ENCODE results near the gene STAT4.
A peak's percentile ranks its signal among the peaks of the same experiment; 100 is the strongest.
"Not testable (repeated sequence)": the region's sequence is repeated elsewhere in the genome, so short reads cannot be mapped to it uniquely, and the experiment has no call there.

Gene STAT4

GRCh38 chr2:191012845-191013681 is 137.7 kb downstream of the STAT4 start:
- no peak for DNase-seq

DNA sequence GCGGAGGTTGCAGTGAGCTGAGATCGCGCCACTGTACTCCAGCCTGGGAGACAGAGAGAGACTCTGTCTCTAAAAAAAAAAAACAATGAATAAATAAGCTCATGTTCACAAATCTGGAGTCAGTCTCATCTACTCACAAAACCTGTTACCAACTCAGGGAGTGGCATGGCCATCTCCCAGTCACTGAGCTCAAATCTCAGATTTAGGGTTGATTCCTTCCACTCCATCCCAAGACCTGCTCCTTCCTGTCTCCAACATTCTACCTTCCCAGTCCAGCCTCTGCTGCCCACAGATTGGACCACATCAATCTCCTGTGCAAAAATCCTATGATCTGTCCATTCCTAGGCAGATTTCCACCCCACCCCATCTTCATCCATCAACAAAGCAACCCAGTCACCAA is 138.4 kb downstream of the STAT4 start:
- DNase-seq, result no peak

DNA sequence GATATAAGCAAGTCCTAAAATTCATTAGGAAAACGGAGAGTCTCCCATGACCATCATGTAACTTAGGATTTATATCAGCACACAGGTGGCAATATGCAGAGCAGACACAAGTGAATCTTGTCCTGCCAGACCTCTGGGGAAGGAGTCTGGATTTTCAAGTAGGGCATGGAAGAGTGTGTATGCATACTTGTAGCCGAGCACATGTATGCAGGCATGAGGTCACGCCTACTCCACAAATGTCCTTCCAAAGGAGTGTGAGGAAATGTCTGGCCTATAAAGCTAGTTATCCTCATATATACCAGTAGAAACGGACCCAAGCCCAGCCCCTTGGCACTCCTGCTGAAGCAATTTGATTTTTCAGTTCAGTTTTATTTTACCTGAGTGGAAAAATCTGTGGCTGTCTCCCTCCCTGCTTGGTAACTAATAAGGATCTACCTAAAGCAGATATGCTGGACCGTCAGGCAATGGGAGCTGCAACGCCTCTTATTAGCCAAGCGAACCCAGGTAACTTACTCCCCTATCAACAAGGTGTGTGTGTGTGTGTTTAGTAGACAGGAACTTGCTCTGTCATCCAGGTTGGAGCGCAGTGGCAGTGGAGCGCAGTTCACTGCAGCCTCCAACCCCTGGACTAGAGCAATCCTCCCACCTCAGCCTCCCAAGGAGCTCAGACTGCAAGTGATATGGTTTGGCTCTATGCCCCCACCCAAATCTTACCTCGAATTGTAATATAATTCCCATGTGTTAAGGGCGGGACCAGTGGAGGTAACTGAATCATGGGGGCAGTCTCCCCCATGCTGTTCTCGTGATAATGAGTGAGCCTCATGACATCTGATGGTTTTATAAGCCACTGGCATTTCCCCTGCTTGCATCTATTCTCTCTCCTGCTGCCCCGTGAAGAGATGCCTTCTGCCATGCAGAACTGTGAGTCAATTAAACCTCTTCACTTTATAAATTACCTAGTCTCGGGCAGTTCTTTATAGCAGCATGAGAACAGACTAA is 139.6 kb downstream of the STAT4 start:
- DNase-seq, result no peak

GRCh38 chr2:191009541-191010374 is 141.0 kb downstream of the STAT4 start:
- no peak for DNase-seq

- DNase-seq, result no peak
Observed at GRCh38 chr2:191008286-191008685, 142.5 kb downstream of the STAT4 start.

DNA sequence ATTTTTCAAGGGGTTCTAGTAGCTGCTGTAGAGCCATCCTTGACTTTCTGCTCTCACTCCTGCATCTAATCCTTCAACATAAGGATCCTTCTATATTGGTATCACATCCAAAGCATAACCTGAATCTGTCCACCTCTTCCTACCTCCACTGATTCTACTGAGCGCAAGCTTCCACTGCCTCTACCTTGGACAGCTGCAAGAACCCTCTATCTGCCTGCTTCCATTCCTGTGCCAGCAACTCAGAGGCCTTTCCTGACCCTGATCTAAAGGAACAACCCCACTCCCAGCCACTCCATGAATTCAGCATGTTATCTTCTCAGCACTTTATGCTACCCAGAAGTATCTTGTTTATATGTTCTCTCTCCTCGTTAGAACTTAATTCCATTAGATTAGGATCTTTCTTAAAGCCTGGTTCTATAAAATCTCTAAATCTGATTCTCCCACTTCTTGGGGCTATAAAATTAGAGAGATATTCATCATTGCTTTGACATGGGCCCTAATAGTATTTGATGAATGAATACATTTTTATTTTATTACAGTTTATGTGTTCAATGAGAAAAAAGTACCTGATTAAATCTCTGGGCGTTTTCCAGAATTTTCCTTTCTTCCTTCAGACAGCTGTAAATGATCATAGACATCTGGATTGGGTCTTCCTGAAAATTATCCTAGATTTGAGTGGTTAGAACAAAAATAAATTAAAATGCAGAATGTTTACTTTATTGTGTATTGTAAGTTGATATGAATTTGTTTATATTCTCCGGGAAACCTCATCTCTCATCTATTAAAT is 143.6 kb downstream of the STAT4 start:
- no peak for DNase-seq

GRCh38 chr2:191006297-191006696 is 144.5 kb downstream of the STAT4 start:
- no peak for DNase-seq

DNA sequence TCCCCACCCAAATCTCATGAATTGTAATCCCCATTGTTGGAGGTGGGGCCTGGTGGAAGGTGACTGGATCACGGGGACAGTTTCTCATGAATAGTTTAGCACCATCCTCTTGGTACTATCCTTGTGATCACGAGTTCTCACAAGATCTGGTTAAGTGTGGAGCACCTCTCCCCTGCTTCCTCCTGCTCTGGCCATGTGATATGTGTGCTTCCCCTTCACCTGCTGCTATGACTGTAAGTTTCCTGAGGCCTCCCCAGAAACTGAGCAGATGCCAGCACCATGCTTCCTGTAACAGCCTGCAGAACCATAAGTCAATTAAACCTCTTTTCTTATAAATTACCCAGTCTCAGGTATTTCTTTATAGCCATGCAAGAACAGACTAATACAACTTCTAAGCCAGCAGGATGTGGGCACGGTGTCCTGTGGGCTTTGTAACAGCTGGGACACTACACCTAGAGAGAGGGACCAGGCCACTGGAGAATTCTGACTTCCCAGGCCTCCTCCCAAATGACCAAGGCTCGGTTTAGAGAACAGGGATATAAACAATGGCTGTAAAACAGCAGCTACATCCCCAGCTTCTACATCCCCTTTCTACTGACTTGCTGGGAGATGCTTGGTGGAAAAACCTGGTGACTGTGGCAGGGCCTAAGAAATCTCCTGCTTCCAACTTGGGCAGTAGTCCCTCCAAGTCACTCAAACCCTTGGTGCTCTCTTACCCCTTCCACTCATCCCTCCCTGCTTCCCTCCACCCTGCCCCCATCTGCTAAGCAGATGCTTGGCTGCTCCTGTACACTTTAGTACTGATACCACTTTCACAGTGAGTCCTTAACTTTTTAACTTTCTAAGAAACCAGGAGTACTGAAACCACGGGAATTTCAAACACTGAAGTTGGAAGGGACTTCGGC is 147.1 kb downstream of the STAT4 start:
- no peak for DNase-seq

DNA sequence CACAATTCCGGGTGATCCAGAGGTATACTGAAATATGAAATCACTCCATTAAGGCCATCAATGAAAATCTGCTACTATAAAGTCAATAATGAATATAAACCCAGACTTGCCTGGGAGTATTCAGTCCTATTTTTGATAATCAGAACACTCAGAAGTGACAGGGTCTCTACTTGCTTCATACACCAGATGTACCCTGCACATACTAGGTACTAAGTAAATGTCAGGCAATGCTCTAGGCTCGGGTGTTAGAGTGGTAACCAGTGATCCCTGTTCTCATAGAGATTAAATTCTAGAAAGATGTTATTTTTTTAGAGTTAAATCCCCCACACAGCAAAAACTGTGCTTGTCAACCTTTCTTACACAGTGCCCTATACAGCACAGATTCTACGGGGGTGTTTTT is 149.2 kb downstream of the STAT4 start:
- no peak for DNase-seq

DNA sequence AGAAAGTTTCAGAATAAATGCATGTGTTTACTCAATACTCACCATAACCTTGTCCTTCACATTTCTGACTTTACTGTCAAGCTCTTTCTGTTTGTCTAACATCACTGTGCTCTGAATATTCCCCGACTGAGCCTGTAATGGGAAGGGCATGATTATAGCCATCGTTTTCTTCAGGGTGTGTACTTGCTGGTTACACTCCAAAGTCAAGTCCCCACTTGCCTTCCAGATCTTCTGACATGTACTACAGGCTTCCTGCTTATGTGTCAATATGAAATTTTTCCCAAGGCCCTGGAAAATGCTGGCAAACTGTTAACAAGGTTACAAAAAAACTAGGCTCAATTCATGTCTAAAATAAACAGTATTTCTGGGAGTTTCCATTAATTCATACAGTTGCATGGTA is 149.8 kb downstream of the STAT4 start:
- no peak for DNase-seq

- DNase-seq, result no peak
Observed at GRCh38 chr2:190999949-191000665, 150.7 kb downstream of the STAT4 start.

- DNase-seq, result no peak
Observed at GRCh38 chr2:190999058-190999457, 151.7 kb downstream of the STAT4 start.

- DNase-seq, result no peak
Observed at GRCh38 chr2:190997526-190998113, 153.2 kb downstream of the STAT4 start.

- no peak for DNase-seq
Observed at GRCh38 chr2:190996947-190997346, 153.8 kb downstream of the STAT4 start.

DNA sequence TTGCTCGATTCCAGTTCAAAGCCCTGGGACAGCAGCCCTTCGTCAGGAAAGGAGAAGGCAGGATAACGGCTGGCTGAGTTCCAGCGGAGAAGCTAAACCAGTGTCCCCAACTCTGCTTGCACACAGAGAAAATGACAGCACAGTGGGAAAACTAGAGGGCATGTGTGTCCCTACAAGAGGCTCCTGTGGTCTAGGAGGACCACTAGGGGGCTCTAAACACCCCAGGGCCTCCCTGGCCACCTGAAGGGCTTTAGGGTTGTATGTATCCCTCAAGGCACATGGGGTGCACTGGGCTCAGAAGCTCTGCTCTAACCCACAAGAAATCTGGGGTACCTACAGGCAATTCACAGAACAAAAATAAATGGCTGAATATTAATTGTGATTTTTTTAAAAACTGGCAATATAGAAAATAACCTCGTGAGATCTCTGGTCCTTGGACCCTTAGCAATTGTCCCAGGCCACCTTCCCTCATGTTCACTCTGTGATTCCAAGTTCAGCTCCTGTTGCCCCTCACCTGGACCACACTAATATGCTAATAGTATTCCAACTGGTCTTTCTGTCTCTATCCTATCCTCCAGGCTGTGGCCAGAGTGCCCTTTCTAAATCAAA is 154.4 kb downstream of the STAT4 start:
- DNase-seq, result peak in 1 of 2 experiments; percentile 46

DNA sequence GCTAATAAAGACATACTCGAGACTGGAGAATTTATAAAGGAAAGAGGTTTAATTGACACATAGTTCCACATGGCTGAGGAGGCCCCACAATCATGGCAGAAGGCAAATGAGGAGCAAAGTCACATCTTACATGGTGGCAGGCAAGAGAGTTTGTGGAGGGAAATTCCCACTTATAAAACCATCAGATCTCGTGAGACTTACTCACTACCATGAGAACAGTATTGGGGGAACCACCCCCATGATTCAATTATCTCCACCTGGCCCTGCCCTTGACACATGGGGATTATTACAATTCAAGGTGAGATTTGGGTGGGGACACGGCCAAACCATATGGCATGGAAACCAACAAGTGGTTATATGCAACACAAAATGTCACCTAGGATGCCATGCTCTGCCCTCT is 155.5 kb downstream of the STAT4 start:
- DNase-seq, result not testable (repeated sequence)

DNA sequence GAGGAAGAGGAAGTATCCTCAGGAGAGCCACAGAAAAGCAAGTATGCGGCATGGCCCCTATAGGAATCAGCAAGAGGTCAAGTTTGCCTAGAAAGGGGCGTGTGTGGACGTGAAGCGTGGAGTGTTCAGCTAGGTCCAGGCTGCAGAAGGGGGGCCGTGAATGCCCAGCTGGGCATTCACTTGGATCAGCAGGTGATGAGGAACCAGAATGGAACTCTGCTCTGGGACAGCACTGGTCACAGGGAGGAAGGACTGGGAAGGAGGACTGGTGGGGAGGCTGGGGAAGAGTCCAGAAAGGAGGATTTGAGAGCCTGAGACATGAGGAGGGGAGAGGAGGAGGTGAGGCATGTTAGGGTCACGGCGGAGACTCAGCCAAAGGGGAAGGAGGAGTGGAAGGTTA is 156.6 kb downstream of the STAT4 start:
- DNase-seq, result no peak

DNA sequence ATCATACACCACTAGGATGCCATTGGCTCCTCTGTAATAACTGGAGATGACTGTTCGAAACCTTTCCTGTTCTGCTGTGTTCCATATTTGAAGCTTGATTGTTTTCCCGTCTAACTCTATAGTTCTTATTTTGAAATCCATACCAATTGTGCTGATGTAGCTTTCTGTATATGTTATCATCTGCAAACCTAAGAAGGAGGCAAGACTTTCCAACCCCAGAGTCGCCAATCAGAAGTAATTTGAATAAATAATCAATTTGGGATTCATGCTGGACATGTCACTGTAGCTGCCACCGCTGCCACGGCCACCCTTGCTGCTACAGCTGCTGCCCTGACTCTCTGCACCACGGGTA is 157.5 kb downstream of the STAT4 start:
- no peak for DNase-seq

DNA sequence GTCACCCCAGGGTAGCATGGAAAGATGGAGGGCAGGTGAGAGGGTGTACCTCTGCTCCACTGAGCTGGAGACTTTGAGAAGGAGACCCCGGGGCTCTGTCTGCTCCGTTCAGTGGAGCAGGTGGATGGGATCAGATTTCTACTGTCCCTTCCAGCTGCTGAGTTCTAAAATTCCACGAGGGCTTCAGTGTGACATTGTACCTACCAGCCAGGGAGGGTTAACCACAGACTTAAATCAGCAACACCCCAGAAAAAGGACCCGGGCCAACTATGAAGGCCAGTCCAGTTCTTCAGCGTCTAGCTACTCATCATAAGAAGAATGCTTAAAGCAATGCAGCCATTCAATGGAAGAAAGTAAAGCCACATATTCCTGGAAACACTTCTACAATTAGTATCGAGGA is 160.7 kb downstream of the STAT4 start:
- DNase-seq, result no peak

All from NCI-H524 (cell line).